Measurements from ENCODE around the gene TOR1B. TPM values are rescaled to one million over a fixed set of nuclear protein-coding genes. Genes with fewer than 3 reads are reported as not detected.

The TOR1B gene
- total and polyA plus RNA-seq, 2 of the 4 experiments (the other 2 are of a cell fraction): 15.6 to 21.0 TPM

GRCh38 chr9:129798973-129799372 lies 4.0 kb upstream of the TOR1B start:
- no peak overlapping the region for H4K91ac ChIP-seq (ENCODE audit: insufficient read depth, low read depth, low read length)
- ATAC-seq (ENCODE audit: low read depth): no peak
- dilution Hi-C loops (cut with HindIII; ENCODE audit: low sequenced_read_pairs, unreplicated experiment): no loop called here
- no peak overlapping the region for H2BK15ac ChIP-seq (ENCODE audit: low read depth, low read length)
- no peak overlapping the region for H3K56ac ChIP-seq (ENCODE audit: extremely low read depth, insufficient read depth, low read length)
- H3K27me3 ChIP-seq (ENCODE audit: control insufficient read depth, insufficient read depth, low read length): peaks cover 21% of the 10 kb centered on the region
- H3K4ac ChIP-seq (ENCODE audit: low read depth, low read length): no peak overlapping the region
- H2BK5ac ChIP-seq (ENCODE audit: low read depth, low read length, poor library complexity, severe bottlenecking): no peak overlapping the region
- intact Hi-C loops (cut with micrococcal nuclease): no loop called here
- in situ Hi-C loops (cut with MboI; ENCODE audit: low sequenced_read_pairs): no loop called here
- no peak overlapping the region for H2AK9ac ChIP-seq (replicated peaks; ENCODE audit: low read depth, low read length, poor library complexity)
- no peak overlapping the region for H3K14ac ChIP-seq (replicated peaks; ENCODE audit: low read depth, low read length)
- no peaks in the 10 kb centered on the region for H3K9me3 ChIP-seq (ENCODE audit: control insufficient read depth, insufficient read depth, low read length)
- no CpG with 5 or more reads among the region's 6 CpGs for WGBS, 2 experiments (ENCODE audit: extremely low coverage in 2 of 2, insufficient read length in 1 of 2)
- peaks cover 5% of the 10 kb centered on the region in 2 experiments; a peak in 3 of 4 replicates for H3K79me1 ChIP-seq (ENCODE audit: low read depth in 1 of 2, low read length in 2 of 2)
- H2AFZ ChIP-seq (replicated peaks; ENCODE audit: low read length, poor library complexity): no peak overlapping the region
- H3K4me1 ChIP-seq (ENCODE audit: control insufficient read depth, insufficient read depth, low read length): peaks cover 3% of the 10 kb centered on the region
- no peaks in the 10 kb centered on the region for H3K9me1 ChIP-seq (ENCODE audit: insufficient read depth, low read length)
- no peak overlapping the region for H2BK120ac ChIP-seq (ENCODE audit: low read depth, low read length)
- H3K23ac ChIP-seq (ENCODE audit: low read depth, low read length): 0 out of 2 replicates have a peak overlapping the region, but pooled peaks have one; percentile 2
- H3K27ac ChIP-seq (ENCODE audit: insufficient read depth, low read length): no peak overlapping the region
- DNase-seq: no peak
- no TSS peak for BruUV-seq (replicated peaks)
- H3K9ac ChIP-seq (ENCODE audit: low read depth, low read length): no peak overlapping the region
- H4K20me1 ChIP-seq (ENCODE audit: insufficient read depth, low read length): no peaks in the 10 kb centered on the region
- no peaks in the 10 kb centered on the region for H3K36me3 ChIP-seq (ENCODE audit: control insufficient read depth, insufficient read depth, low read length)
- ChIA-PET CTCF (interaction anchor here (1.0 kb wide), 1 partner anchor 14 kb away, joined by 3 read pairs; no protein-coding TSS in a partner anchor), POLR2A (ENCODE audit: unreplicated experiment) (interaction anchor here (0.6 kb wide), 1 partner anchor 87 kb away, joined by 3 read pairs; no protein-coding TSS in a partner anchor)
- no peak overlapping the region for H3K18ac ChIP-seq (ENCODE audit: low read depth, low read length)
- H3K4me2 ChIP-seq (ENCODE audit: low read depth, low read length): no peak overlapping the region; the same call in 1 of the 2 replicates
- no peak overlapping the region for H4K8ac ChIP-seq (ENCODE audit: low read depth in 2 of 2, low read length in 2 of 2)
- no peak overlapping the region for H2AK5ac ChIP-seq (ENCODE audit: low read depth, low read length)
- TF ChIP-seq SMC3 (IDR thresholded peaks at IDR 0.05; ENCODE audit: low read depth, low read length) (no peak), MXI1 (IDR thresholded peaks at IDR 0.05; ENCODE audit: borderline replicate concordance, low read depth, low read length) (no peak), MAFK (IDR thresholded peaks at IDR 0.05; ENCODE audit: low read depth, low read length) (no peak), RCOR1 (IDR thresholded peaks at IDR 0.05; ENCODE audit: insufficient replicate concordance, low read length) (no peak), MAZ (IDR thresholded peaks at IDR 0.05; ENCODE audit: borderline replicate concordance, low read depth, low read length) (no peak), POLR2A (IDR thresholded peaks at IDR 0.05; ENCODE audit: low read depth, low read length) (no peak), NFE2L2 (IDR thresholded peaks at IDR 0.05; ENCODE audit: low read depth, low read length) (no peak), CHD1 (IDR thresholded peaks at IDR 0.05; ENCODE audit: low read depth, low read length) (no peak), FOS (IDR thresholded peaks at IDR 0.05; ENCODE audit: low read depth, low read length) (no peak), RFX5 (IDR thresholded peaks at IDR 0.05; ENCODE audit: low read depth, low read length) (no peak), RAD21 (IDR thresholded peaks at IDR 0.05; ENCODE audit: low read length) (no peak), CTCF (conservative IDR thresholded peaks at IDR 0.05; ENCODE audit: low read depth, low read length) (no peak), USF2 (IDR thresholded peaks at IDR 0.05; ENCODE audit: low read depth, low read length) (no peak), CEBPB (IDR thresholded peaks at IDR 0.05; ENCODE audit: low read depth, low read length) (no peak)
- H2BK20ac ChIP-seq (ENCODE audit: low read depth, low read length): no peak overlapping the region
- H4K5ac ChIP-seq (ENCODE audit: low read depth, low read length): no peak overlapping the region
- no peak overlapping the region for H3K4me3 ChIP-seq (ENCODE audit: insufficient read depth, low read depth, low read length)

Data from IMR-90 (cell line).